GM19043 (cell line): ENCODE measurements around the gene B3GALT6.
A peak's percentile ranks its signal among the peaks of the same experiment; 100 is the strongest.

ENCODE experiments used
- ATAC-seq: cut with Tn5 transposase; IDR thresholded peaks from one replicate; pipeline ENCODE4 v1.9.1; 2021; ENCODE audit warnings: low read depth; ENCODE audit not compliant: unreplicated experiment

Gene B3GALT6

DNA sequence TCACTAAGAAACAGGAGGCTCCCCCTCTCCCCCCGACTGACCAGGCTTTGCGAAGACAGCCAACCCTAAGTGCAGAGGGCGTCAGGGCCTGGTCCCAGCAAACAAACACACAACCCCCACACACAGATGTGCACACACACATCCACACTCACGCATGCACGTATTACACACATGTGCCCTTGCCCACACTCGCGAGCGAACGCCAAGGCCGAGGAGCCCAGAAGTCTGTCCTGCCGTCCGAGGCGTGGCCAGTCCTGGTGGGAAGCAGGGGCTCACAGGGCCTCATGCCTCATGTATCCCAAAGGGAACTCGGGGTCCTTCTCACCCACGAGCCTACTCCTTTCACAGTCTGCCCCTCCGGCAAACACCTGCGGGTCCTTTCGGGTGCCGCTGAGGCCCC is 2.3 kb upstream of the B3GALT6 start:
- ATAC-seq, result no peak

DNA sequence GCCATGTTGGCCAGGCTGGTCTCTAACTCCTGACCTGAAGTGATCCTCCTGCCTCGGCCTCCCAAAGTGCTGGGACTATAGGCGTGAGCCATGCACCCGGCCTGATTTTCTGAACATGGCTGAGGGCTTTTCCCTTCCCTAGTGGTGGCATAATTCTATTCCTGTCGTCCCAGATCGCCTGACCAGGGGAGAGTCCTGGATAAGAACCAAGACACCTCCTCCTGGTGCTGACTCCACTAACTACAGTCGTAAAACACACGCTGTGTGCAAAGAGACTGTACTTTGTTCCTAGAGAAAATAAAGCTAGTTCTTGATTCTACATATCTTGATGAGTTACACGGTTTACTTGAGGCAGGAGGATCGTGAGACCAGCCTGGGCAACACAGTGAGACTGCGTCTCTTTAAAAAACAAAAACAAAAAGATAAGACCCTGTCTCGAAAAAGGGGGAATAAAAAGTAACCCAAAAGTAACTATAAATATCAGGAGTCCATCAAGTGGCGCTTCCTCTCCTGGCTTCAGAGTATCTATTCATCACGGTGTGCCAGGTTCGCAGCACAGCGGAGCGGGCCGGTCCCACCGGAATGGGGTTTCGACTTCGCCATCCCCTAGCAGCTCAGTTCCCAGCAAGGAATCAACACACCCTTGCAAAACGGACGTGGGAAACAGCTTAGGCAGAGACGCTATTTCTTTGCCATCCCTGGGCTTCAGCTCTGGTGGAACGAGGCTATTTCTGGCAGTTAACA is 1.2 kb upstream of the B3GALT6 start:
- ATAC-seq, result no peak

DNA sequence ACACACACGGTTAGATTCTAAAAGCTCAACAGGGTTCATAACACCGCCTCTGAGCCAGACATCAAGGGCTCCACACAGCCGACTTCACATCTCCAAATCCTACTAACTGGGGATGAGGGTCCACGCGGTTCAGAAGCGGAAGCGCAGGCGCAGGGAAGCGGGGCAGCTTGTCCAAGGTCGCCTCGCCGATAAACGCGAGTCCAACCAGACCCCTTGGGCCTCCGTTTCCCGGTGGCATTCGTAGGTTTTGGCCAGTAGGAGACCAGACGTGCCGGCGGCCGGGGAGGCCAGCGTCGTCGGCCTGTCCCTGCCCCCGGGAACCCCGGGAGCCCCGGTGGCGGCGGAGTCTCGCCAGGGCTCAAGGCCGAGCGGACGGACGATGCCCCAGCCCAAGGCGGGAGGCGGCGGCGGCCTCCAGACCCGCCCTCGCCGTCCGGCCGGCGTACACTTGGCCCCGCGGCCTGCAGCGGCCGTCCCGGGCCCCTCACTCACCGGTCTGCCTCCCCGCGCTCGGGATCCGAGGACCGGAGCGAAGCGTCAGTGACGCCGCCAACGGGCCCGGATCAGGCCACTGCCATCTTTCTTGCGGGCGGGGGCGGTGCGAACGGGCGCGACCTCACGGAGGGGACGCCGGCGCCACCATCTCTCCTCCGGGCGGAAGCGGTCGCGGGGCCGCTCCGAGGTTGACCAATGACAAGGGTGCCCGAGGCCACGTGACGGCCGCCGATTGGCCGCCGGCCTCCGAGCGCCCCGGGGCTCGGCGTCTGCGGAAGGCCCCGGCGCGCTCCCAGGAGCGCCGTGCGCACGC is 433 bp upstream of the B3GALT6 start, which contains the start of gene SDF4:
Gene SDF4 (minus strand): TSS at position 602 of the 808 bp plus-strand sequence. CDS start 3,229 bp downstream, outside the sequence.
- peak; percentile 93 for ATAC-seq

DNA sequence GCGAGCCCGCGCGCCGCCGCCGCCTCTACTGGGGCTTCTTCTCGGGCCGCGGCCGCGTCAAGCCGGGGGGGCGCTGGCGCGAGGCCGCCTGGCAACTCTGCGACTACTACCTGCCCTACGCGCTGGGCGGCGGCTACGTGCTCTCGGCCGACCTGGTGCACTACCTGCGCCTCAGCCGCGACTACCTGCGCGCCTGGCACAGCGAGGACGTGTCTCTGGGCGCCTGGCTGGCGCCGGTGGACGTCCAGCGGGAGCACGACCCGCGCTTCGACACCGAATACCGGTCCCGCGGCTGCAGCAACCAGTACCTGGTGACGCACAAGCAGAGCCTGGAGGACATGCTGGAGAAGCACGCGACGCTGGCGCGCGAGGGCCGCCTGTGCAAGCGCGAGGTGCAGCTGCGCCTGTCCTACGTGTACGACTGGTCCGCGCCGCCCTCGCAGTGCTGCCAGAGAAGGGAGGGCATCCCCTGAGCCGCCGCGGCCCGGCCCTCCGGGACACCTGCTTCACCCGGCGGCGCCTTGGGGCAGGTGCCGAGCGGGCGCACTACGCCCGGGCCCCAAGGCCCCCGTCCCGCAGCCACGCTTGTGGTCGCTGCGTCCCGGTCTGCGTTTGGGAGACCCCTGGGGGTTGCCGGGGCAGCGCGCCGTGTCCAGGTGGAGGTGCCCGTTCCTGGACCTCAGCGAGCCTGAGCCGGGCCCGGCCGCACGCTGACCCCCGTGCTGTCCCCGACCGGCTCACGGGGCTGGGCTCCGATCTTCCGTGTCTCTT is 944 bp downstream of the B3GALT6 start:
- no peak for ATAC-seq

DNA sequence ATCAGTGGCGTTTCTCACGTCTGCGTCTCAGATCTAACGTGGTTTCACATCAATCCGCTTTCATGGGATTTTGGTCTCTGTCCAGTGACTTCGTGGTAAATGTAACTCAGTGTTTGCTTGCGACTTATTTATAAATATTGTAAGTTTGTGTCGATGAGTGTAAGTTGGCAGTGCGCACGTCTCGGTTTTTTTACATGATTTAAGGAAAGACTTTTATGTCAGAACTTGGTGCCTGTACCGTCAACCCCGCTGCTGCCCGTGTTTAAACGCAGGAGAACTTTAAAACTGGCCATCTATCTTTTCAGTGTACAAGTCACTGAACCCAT is 1.5 kb downstream of the B3GALT6 start:
- no peak for ATAC-seq

DNA sequence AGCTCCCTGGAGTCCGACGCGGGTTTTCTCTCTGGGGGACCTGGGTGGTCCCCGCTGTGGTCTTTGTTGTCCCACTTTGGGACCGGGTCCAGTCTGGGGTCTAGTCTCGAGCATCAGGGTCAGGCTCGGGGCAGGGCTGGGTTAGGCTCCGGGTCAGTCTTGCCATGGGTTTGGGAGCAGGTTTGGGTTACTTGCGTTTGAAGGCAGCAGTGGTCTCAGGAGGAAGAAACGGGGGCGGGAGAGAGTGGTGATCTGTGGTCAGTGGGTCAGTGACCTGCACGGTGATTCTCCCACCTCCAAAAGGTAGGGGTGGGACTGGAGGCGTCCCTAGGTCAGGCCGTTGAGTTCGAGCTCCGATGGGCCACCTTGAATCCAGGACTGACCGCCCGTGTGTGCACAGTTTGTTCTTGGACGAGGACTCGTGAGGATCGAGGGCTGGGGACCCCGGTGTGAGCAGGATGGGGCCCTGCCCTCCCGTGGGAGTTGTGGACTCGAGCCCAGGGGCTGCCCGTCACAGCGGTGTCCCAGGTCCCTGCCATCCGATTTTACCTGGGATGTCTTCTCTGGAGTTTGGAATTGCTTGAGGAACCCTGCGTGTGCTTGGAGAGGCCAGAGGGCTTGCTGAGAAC is 2.3 kb downstream of the B3GALT6 start:
- no peak for ATAC-seq

DNA sequence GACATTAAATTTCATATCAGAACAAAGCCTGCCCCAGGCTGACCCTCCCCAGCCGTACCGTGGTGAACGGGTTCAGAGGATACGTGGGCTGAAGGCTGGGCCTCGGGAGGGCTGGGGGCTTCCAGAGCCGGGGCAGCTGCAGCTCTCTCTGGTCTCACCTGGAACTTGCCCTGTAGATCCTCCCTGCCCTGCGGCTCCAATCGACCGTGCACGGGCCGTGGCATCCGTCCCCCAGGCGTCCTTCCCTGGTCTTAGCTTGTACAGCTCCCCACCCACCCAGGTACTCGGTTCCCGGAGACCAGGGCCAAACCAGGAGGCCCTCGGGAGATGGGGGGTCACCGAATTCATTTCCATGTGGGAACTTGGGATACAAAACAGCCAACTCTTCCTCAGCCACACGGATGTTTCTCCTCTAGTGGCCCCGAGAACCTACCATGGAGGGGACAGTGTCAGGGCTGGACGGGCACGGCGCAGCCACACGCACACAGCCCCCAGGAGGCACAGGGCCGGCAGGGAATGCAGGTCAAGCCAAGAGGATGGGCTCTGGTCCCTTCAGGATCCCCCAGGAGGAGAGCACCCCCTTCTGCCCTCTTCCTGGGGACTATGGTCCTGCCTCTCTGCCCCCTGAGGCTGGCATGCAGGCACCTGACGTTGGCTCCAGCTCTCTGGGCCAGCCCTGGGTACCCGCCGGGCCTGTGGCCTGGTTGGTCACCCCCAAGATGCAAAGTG is 3.1 kb downstream of the B3GALT6 start:
- ATAC-seq, result no peak

DNA sequence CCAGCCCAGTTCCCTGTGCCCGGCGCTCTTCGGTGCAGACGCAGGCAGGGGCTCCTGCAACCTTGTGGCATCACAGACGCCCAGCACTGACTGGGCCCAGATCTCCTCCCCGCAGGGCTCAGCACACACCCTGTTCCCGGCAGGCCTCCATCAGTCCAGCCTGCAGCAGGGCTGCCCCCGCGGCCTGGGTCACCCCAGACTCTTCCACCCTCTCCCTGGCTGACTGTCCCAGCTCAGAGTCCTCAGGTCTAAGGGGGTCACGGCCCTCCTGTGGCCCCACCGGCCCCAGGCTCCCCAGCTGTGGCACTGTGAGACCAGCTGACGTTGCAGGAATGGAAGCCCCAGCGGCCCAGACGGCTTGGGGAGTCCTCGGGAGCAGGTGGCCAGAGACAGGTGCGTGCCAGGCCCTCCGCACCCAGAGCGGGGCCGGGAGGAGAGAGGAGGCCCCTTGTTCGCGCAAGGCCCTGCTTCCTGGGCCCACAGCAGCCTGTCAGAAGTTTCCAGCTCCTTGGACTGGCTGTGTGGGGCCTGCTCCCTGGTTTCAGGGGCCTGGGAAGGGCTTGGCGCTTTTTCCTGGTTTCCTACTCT is 4.2 kb downstream of the B3GALT6 start:
- no peak for ATAC-seq

DNA sequence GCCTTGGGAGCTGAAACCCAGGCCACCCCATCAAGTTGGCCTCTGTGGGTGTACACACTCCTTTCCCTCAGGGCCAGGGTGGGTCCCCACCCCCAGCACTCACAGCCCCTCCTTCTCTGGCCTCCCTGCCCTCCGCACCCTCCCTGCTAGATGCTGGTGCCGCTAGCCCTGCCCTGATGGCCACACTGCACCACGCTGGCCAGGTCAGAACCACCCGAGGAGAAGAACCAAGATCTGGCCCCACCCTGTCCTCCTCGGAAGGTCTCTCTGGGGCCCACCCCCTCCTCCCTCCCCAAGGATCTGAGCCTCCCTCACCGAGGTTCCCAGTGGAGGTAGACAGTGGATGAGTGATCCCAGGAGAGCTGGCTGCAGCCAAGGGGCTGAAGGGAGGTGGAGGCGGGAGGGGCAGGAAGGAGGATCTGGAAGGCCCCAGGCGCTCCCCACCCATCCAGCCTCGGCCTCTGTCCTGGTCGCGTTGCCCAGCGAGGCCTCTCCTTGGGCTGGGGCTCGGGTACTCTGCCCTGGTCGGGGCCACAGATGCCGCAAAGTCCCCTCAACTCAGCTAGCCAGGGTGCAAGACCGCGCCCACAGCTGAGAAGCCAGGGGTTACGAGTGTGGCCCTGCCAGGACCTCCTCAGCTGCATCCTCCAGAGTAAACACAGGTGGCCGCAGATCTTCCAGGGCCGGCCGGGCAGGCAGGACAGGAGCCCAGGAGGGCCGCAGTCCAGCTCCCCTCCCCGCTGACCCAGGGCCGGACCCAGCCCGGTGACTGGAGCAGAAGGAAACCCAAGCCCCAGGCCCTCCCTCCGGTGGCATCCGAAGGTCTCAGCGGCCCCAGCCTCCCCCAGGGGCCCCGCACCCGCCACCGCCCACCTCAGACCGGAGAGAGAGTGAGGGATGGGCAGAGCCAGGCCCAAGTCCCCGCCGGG is 5.2 kb downstream of the B3GALT6 start:
- ATAC-seq, result no peak

DNA sequence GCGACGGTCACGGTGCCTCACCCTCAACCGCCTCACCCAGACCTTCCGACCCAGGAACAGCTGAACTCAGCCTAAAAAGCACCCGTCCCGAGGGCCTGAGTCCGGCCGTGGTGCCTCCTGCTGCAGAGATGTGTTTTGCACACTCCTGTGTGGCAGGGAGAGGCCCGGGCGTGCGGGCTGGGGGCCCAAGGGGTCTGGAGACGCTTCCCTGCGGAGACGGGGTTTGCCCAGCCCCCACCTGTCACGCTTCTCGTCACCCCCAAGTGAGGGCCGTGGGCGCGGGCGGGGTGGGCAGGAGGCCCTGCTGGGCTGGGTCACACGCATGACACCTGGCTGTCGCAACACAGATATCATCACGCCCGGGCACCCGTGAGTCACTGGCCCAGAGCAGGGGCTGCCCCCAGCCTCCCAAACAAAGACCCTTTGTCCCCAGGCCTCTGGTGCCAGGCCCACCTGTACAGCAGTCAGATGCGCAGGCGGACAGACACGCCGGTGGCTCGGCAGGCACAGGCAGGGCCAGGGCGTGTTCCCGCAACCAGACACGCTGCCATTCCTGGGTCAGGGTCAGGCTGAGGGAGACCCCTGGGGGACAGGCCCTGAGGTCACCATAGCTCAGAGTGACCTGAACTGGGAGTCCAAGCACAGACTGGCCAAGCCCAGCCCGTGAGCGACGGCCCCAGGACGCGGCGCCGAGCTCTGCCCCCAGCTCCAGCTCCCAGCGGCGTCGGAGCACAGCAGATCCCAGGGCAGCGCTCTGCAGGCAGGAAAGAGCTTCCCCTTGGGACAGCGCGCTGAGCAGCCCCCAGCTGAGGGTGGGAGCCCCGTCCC is 6.1 kb downstream of the B3GALT6 start:
- ATAC-seq, result no peak

DNA sequence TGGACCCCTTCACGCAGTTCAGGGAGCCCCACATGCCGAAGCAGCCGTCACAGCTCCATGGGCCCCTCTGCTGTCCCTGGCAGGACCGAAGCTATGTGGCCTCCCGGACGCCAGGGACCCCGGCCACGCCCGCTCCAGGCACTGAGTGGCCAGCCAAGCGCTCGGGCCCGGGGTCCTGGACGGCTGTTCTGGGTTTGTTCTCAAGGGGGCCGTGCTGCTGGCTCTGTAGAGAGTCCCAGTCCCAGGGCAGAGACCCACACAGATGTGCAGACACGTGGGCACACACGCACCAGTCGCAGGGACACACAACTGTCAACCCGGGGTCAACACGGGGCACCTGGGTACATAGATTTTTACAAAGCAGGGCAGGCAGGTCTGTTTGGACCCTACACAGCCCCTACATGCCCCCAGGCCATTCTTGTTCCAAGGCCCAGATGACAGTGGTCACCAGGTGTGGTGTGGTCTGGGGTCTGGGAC is 6.7 kb downstream of the B3GALT6 start:
- ATAC-seq, result no peak

DNA sequence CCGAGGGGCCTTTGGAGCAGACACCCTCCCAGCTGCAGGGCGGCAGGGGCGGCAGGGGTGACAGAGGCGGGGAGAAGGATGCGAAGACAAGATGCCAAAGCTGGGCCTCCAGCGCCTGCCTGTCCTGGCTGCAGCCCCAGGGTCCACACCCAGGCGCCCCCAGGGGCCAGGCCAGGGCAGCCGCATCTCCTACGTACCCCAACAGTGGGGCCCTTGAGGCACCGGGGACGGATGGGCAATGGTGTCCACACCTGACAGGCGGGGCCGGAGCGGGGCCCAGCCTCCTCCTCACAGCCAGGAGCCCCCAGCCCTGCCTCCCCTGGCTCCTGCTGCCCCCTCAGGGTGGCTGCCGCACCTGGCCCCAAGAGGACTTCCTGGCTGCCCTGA is 7.2 kb downstream of the B3GALT6 start:
- no peak for ATAC-seq

DNA sequence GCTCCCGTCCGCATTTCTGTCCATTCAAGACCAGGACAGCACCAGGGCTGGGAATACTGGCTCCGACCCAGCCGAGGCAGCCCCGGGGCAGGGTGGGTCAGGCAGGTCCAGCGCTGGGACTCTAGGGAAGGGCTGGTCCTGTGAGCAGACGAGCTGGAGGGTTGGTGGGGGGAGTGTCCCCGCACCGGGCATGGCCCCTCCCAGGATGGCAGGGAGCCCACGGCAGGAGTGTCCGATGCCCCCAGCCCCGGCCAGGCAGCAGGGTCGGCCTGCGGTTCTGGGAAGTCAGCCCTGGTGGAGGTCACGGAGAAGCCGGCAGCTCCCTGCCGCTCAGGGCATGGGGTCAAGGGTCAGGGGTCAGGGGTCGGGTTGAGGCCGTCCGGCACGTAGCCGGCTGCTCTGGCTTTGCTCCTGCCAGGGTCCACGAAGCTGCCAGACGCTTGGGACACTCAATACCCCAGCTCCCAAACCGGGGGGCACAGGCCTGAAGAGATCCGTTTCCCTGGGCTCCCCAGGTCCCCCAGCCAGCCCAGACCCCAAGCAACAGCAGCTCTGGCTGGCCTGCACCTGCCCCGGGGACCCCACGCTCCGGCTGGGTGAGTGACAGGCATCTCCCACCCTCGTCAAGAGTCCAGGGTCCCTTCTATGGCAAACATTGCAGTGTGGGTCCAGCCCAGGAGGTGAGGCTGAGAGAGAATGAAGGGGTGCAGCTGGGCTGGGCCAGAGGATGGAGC is 7.7 kb downstream of the B3GALT6 start:
- no peak for ATAC-seq

DNA sequence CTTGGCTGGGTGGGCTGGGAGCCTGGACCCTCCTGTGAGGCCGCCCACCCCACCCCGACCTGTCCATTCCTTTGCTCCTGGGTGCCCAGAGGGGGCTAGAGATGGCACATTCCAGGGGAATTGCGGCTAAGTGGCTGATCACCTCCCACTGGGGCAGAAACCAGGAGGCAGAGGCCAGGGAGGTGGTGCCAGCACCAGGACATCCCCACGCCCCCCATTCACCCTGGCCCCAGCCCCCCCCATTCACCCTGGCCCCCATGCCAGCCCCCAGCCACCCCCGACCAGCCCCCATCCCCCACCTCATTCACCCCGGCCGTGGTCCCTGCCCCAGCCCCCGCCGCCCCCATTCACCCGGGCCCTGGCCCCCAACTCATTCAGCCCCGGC is 8.3 kb downstream of the B3GALT6 start:
- no peak for ATAC-seq

DNA sequence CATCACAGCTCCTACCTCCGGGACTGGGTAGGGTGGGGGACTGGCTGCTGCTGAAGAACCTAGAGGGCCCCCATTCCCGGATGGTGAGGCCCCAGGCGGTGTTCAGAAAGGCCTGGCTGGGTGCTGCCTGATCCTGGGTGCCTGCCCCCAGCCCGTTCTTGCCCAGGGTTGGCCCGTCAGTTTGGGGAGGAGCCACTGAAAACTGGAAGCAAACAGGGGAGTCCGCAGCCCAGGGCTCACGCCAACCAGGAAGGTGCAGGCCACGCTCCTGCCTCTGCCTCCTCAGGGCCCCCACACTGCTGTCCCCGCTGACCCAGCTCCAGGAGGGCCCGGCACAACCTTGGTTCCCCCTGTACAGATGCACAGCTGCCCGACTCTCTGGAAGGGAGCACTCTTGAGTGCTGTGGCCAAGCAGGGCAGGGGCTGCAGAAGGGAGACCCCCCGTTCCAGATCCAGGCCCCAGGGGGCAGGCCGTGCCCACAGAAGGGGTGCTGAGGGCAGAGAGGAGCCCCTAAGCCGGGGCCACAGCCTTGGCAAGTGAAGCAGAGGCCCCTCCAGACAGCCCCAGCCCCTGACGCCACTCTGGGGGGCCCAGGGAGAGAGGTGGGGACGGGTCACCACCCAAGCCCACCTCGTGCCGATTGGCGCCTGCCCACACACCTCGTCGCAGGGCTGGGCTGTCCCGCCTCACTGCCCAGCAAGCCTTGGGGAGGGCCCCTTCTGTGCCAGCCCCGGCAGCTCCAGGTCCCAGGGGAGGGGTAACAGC is 9.0 kb downstream of the B3GALT6 start:
- no peak for ATAC-seq

DNA sequence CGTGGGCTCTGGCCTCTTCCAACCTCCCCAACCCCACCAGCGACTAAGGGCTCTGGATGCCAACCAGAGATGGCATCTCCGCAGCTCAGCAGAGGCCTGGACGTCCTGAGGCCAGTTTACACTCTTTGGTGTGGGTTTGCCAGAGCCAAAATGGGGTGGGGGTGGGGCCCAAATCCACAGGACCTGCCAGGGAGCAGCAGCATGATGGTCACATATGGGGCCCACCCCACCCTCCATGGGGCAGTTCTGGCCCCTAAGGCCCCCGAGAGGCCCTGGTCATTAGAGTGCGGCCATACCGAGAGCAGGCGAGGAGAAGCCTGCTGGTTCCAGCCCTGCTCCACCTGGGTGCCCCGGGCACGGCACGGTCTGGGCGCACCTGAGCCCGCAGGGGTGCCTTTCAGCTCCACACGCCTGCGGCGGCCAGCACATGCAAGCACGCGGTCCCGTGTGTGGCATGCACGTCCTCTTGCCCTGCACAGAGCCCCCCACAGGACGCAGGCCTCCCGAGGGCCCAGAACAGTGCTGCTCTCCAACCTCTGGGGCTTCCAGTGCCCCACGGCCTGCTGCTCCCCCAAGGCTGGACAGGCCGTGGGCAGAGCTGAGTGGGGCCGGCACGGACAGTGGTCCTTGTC is 9.7 kb downstream of the B3GALT6 start:
- no peak for ATAC-seq
